Measurements from ENCODE around the gene SPSB2.
"Not testable (repeated sequence)": the region's sequence is repeated elsewhere in the genome, so short reads cannot be mapped to it uniquely, and the experiment has no call there.

Gene SPSB2

GRCh38 chr12:6899837-6900519 lies 26.9 kb upstream of the SPSB2 start:
- DNase-seq (ENCODE audit: low read depth in 3 of 3) = no peak

- no peak for DNase-seq (ENCODE audit: low read depth in 3 of 3)
These were observed 26.3 kb upstream of the SPSB2 start for GRCh38 chr12:6899427-6899826.

- DNase-seq (ENCODE audit: low read depth in 3 of 3) = no peak
These were observed 23.8 kb upstream of the SPSB2 start for GRCh38 chr12:6896846-6897435.

GRCh38 chr12:6894321-6894720 lies 21.2 kb upstream of the SPSB2 start:
- DNase-seq (ENCODE audit: low read depth in 3 of 3) = no peak

- not testable (repeated sequence) for DNase-seq (ENCODE audit: low read depth in 3 of 3)
These were observed 19.6 kb upstream of the SPSB2 start for GRCh38 chr12:6892683-6893082.

GRCh38 chr12:6891646-6892001 lies 18.5 kb upstream of the SPSB2 start:
- no peak for DNase-seq (ENCODE audit: low read depth in 3 of 3)

- peak; percentile 96 to 99 (median 99) for DNase-seq (ENCODE audit: low read depth in 3 of 3)
These were observed 17.9 kb upstream of the SPSB2 start for GRCh38 chr12:6890789-6891645.

- DNase-seq (ENCODE audit: low read depth in 3 of 3) = not testable (repeated sequence)
These were observed 16.9 kb upstream of the SPSB2 start for GRCh38 chr12:6889775-6890573.

GRCh38 chr12:6888794-6889193 lies 15.7 kb upstream of the SPSB2 start:
- DNase-seq (ENCODE audit: low read depth in 3 of 3) = not testable (repeated sequence)

GRCh38 chr12:6888360-6888759 lies 15.3 kb upstream of the SPSB2 start:
- DNase-seq (ENCODE audit: low read depth in 3 of 3) = no peak

GRCh38 chr12:6887460-6887859 lies 14.4 kb upstream of the SPSB2 start:
- no peak for DNase-seq (ENCODE audit: low read depth in 3 of 3)

- not testable (repeated sequence) for DNase-seq (ENCODE audit: low read depth in 3 of 3)
These were observed 13.3 kb upstream of the SPSB2 start for GRCh38 chr12:6886206-6886999.

- DNase-seq (ENCODE audit: low read depth in 3 of 3) = no peak
These were observed 11.4 kb upstream of the SPSB2 start for GRCh38 chr12:6884539-6884938.

- DNase-seq (ENCODE audit: low read depth in 3 of 3) = no peak
These were observed 10.6 kb upstream of the SPSB2 start for GRCh38 chr12:6883683-6884082.

- DNase-seq (ENCODE audit: low read depth in 3 of 3) = no peak
These were observed 10.1 kb upstream of the SPSB2 start for GRCh38 chr12:6883252-6883651.

- DNase-seq (ENCODE audit: low read depth in 3 of 3) = not testable (repeated sequence)
These were observed 6.7 kb upstream of the SPSB2 start for GRCh38 chr12:6879824-6880223.

- DNase-seq (ENCODE audit: low read depth in 3 of 3) = not testable (repeated sequence)
These were observed 889 bp upstream of the SPSB2 start for GRCh38 chr12:6874015-6874368.

- peak; percentile 67 to 81 (median 69) for DNase-seq (ENCODE audit: low read depth in 3 of 3)
These were observed 742 bp downstream of the SPSB2 start for GRCh38 chr12:6872073-6873048.

- DNase-seq (ENCODE audit: low read depth in 3 of 3) = peak in 1 of 3 donors; percentile 30
These were observed 1.8 kb downstream of the SPSB2 start for GRCh38 chr12:6871052-6871957.

All from stimulated activated CD4-positive, alpha-beta T cell treated with anti-CD3 and anti-CD28 coated beads, TNF-alpha, amount 100 ng/mL, for 48 hours (primary cell).